NCI-H446 treated with DMSO at 0.1 percent for 48 hours (cell line): ENCODE results near the gene RPP14.

Experiments used
- DNase-seq: peaks from one replicate; lab custom pipeline; 2025; lab: John Stamatoyannopoulos, UW

Gene RPP14

GRCh38 chr3:58357402-58357801 is 51.4 kb downstream of the RPP14 start:
- no peak for DNase-seq

GRCh38 chr3:58358092-58358491 is 52.0 kb downstream of the RPP14 start:
- no peak for DNase-seq

- no peak for DNase-seq
Observed at GRCh38 chr3:58358808-58359207, 52.8 kb downstream of the RPP14 start.

- DNase-seq = no peak
Observed at GRCh38 chr3:58359621-58360020, 53.6 kb downstream of the RPP14 start.

GRCh38 chr3:58361866-58362265 is 55.8 kb downstream of the RPP14 start:
- DNase-seq = no peak

GRCh38 chr3:58366699-58367098 is 60.7 kb downstream of the RPP14 start:
- no peak for DNase-seq

GRCh38 chr3:58369038-58369437 is 63.0 kb downstream of the RPP14 start:
- DNase-seq = no peak
